Erythroblast (primary cell): ENCODE data around the gene RBKS.

Source experiments
- GATA1 ChIP-seq: IDR thresholded peaks from 2 replicates; pipeline ENCODE4 v1.6.1; 2011; ENCODE audit warnings: low read depth, mild to moderate bottlenecking, control low read depth, low read length, moderate library complexity
- POLR2A ChIP-seq: IDR thresholded peaks from 2 replicates; pipeline ENCODE4 v1.6.1; 2011; ENCODE audit warnings: mild to moderate bottlenecking, low read length

GRCh38 chr2:27792759-27793158 lies 97.4 kb downstream of the RBKS start:
- TF ChIP-seq POLR2A (no peak), GATA1 (no peak)
